GM19463 (cell line): ENCODE results near the gene ZNF148.
"Not testable (repeated sequence)": the region's sequence is repeated elsewhere in the genome, so short reads cannot be mapped to it uniquely, and the experiment has no call there.

Experiments used
- ATAC-seq: cut with Tn5 transposase; IDR thresholded peaks from one replicate; pipeline ENCODE4 v1.9.1; 2021; ENCODE audit warnings: mild to moderate bottlenecking, moderate library complexity; ENCODE audit not compliant: unreplicated experiment

Gene ZNF148, protein sequence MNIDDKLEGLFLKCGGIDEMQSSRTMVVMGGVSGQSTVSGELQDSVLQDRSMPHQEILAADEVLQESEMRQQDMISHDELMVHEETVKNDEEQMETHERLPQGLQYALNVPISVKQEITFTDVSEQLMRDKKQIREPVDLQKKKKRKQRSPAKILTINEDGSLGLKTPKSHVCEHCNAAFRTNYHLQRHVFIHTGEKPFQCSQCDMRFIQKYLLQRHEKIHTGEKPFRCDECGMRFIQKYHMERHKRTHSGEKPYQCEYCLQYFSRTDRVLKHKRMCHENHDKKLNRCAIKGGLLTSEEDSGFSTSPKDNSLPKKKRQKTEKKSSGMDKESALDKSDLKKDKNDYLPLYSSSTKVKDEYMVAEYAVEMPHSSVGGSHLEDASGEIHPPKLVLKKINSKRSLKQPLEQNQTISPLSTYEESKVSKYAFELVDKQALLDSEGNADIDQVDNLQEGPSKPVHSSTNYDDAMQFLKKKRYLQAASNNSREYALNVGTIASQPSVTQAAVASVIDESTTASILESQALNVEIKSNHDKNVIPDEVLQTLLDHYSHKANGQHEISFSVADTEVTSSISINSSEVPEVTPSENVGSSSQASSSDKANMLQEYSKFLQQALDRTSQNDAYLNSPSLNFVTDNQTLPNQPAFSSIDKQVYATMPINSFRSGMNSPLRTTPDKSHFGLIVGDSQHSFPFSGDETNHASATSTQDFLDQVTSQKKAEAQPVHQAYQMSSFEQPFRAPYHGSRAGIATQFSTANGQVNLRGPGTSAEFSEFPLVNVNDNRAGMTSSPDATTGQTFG

GRCh38 chr3:125374996-125375941 is at the start of gene ZNF148:
ZNF148 (minus strand) TSS chr3:125375325; CDS start chr3:125313640, 61,685 bp downstream.
- ATAC-seq = peak; percentile 89

- ATAC-seq = no peak
Observed at GRCh38 chr3:125418306-125418705, 43.2 kb upstream of the ZNF148 start.

DNA sequence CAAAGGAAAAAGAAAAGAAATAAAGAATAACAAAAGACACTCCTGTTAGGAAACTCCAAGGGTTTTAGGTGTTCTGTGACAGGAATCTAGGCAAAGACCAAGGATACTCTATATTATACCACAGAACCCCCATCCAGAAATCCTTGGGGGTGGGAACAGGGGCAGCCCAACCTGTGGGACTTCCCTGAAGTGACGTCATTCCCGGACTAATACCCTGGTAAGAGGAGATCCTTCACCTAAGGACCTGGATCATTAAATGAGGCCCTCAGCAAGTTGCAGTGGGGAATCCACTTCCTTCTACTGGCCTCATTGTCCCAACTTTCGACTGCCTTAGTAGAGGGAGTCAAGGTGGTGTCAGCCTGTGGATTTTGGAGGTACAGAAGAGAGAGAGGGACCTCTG is 41.1 kb upstream of the ZNF148 start:
- ATAC-seq = no peak

DNA sequence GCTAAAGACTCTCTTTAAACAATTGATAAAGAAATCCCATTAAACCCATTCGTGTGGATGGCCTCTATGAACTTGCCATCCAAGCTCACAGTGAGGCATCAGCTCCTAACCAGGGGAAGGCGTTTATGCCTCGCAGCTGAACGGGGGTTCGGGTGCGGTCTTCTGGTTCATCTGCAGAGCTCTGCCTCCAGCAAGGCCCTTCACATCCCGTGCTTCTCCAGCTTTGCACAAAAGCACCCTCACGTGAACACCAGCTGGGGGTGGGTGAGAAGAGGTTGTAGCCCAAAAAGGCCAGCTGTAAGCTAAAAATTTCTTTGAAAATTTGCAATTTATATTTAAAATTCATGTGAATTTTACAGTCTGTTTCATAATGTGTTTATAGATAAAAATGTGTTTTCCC is 39.5 kb upstream of the ZNF148 start:
- ATAC-seq = no peak

DNA sequence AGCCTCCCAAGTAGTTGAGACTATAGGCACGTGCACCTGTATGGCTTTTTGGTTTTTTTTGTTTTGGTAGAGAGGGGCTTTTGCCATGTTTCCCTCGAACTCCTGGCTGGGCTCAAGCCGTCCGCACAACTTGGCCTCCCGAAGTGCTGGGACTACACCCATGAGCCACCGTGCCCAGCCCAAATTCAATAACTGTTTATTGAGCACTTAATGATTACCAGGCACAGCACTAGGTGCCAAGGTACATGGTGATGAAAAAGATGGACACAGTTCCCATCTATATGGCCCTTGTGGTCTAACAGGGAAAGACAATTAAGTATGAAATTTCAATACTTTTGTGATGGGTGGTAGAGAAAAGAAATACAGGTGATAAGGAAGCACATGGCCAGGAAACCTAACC is 35.8 kb upstream of the ZNF148 start:
- ATAC-seq = no peak

DNA sequence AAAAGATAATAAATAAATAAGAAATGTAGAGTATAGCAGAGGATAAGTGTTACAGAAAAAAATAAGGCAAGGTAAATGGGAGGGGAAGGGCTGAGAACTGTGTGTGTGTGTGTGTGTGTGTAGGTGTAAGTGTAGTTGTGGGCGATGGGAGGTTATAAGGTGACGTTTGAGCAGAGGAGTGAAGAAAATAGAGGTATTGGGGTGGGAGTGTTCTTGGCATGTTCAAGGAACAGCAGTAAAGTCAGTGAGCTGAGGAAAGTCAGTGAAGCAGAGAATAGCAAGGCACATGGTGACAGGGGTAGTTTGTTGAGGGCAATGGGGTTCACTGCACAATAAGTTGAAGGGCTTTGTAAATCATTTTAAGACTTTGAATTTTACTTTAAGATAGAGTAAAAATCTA is 30.9 kb upstream of the ZNF148 start:
- no peak for ATAC-seq

DNA sequence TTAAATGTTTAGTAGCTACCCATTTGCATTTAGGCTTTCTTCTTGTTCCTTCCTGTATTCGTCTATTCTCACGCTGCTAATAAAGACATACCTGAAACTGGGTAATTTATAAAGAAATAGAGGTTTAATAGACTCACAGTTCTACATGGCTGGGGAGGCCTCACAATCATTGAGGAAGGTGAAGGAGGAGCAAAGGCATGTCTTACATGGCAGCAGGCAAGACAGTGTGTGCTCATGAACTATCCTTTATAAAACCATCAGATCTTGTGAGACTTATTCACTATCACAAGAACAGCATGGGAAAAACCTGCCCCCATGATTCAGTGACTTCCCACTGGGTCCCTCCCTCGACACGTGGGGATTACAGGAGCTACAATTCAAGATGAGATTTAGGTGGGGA is 30.4 kb upstream of the ZNF148 start:
- ATAC-seq = not testable (repeated sequence)

DNA sequence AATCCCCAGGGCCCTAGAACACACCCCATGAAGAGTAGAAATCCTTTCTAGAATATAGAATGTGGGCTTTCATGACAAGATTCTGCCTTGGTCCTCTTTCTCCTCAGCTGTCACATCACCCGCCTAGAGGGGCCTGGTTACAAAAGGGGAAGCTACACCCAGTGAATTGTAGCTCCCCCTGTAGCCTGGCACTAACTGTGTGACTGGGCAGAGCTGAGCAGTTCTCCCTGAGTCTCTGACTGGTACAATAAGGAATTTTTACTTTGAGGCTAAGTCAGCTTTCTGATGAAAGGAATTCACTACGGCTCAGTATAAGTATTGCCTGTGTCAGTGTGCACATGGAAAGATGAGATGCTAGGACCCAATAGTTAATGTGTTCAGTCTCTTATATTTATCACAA is 28.7 kb upstream of the ZNF148 start:
- ATAC-seq = no peak

DNA sequence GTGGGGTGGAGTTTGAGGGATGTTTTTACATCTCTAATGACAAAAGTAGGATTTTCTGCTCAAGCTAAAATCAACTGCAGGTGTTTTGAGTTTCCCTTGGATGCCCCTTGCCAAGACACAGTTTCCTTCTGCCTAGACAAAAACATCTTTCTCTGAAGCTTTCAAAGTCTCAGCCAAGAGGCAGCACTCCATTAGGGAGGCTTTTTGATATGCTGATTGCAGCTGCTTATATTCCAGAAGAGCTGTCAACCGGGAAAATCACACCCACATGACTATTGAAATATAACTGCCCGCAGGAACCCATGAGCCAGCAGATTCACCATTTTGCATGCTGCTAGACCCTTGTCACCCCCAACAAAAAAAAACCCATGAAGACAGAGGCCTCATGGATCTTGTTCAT is 27.5 kb upstream of the ZNF148 start:
- no peak for ATAC-seq

GRCh38 chr3:125401402-125401801 is 26.3 kb upstream of the ZNF148 start:
- ATAC-seq = no peak

DNA sequence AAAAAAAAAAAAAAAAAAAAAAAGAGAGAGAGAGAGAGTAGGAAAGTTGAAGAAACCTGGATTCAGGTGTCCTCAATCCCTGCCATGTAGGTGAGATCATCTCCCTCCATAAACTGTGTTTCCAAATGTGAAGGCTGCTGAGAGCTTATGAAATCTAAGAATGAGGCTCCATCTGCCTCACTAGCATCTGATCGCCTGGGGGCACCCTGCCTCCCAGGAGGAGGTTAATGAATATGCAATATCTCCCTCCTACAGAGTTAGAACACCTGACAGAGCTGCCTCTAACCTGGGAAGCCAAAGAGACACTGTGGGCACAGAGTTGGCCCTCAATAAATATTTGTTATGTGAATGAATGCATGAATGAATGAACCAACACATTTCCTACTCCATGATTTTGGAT is 23.8 kb upstream of the ZNF148 start:
- no peak for ATAC-seq

DNA sequence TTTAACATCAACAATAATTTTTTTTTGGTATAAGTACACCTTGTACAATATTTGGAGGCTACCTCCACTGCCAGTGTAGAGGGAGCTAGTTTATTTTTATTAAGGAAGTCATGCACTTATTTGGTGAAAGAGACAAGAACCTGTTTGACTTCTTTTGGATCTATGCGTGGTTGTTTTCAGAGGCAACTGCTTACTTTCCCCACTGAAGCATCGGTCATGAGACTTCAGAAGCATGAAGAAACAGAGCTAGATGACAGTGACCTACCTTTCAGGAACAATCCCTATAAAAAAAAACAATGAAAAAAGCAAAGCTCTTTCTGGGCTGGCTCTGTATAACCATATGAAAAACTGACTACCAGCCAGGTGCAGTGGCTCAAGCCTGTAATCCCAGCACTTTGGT is 20.0 kb upstream of the ZNF148 start:
- ATAC-seq = no peak

DNA sequence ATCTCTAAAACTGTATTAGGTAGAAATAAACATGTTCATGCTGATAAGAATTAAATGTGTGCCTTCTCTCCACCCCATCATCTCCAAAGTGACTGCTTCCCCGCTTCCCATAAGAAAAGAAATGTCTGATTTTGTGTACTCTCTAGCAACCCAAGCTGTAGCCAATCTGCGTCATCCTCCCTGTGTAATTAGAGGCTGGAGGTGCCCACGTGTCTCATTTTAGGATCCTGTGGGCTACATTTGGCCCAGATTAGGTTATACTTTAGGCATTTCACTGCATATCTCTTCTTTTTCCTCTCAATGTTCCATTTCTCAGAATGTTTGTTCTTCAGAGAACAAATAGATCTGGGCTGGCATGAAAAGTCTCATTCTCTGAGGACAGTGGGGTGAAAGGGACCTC is 19.3 kb upstream of the ZNF148 start:
- no peak for ATAC-seq

GRCh38 chr3:125389282-125389681 is 14.2 kb upstream of the ZNF148 start:
- ATAC-seq = no peak

GRCh38 chr3:125388369-125388768 is 13.2 kb upstream of the ZNF148 start:
- ATAC-seq = not testable (repeated sequence)

DNA sequence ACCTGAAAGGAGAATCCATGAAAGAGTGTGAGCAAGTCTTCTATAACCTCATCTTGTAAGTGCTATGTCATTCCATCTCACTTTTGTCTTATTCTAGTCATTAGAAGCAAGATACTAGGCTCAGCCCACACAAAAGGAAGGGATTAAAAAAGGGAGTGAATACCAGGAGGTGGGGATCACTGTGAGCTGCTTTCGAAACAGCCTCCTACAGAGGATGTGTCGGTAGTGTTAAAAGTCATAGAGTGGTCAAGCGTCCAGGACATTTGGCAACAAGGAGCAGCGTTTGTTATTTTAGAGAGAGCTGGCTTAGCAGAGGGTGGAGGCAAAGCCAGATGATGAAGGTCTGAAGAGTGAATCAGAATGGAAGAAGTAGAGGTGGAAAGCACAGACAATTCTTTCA is 11.7 kb upstream of the ZNF148 start:
- ATAC-seq = no peak

- no peak for ATAC-seq
Observed at GRCh38 chr3:125383744-125384143, 8.6 kb upstream of the ZNF148 start.

DNA sequence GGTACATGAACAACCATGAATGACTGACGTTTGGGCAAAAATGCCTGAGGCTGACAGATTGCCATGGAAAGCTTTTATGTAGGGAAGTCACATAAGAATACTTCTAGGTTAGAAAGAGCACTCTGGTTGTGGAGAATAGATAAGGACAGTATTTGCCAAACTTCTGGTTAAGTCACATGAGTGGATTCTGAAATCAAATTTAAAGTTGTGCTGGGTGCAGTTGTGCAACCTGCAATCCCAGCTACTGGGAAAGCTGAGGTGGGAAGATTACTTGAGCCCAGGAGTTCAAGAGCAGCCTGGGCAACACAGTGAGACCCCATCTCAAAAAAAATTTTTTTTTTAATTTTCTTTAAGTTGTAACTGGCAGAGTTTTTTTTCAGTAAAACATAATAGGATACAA is 7.2 kb upstream of the ZNF148 start:
- no peak for ATAC-seq

- ATAC-seq = no peak
Observed at GRCh38 chr3:125381743-125382142, 6.6 kb upstream of the ZNF148 start.

GRCh38 chr3:125381314-125381713 is 6.2 kb upstream of the ZNF148 start:
- no peak for ATAC-seq

GRCh38 chr3:125379483-125379882 is 4.4 kb upstream of the ZNF148 start:
- ATAC-seq = no peak
